ENCODE data around the gene CACNA1F.
A peak's percentile ranks its signal among the peaks of the same experiment; 100 is the strongest.
"Not testable (repeated sequence)": the region's sequence is repeated elsewhere in the genome, so short reads cannot be mapped to it uniquely, and the experiment has no call there.

The CACNA1F gene

GRCh38 chrX:49176421-49177326 is 56.5 kb downstream of the CACNA1F start:
- DNase-seq (ENCODE audit: low spot score): no peak

GRCh38 chrX:49175435-49176274 is 57.5 kb downstream of the CACNA1F start:
- DNase-seq (ENCODE audit: low spot score): no peak

DNA sequence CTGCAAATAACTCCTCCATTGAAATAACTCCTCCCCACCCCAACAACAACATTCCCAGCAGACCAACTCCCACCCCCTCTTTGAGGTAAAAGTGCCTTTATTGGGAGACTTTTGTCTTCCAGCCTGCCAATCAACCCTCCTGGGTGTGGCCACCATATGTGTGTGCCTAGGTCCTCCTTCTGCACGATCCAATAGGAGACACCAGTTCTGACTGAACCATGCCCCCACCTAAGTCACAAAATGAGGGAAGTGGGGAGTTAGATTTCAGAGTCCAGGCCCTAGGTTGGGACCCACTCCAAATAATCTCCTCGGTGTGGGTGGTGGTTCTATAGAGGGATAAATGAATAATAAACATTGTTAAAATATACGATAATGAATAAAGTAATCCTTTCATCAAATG is 58.4 kb downstream of the CACNA1F start:
- no peak for DNase-seq (ENCODE audit: low spot score)

GRCh38 chrX:49173544-49173943 is 59.6 kb downstream of the CACNA1F start:
- not testable (repeated sequence) for DNase-seq (ENCODE audit: low spot score)

DNA sequence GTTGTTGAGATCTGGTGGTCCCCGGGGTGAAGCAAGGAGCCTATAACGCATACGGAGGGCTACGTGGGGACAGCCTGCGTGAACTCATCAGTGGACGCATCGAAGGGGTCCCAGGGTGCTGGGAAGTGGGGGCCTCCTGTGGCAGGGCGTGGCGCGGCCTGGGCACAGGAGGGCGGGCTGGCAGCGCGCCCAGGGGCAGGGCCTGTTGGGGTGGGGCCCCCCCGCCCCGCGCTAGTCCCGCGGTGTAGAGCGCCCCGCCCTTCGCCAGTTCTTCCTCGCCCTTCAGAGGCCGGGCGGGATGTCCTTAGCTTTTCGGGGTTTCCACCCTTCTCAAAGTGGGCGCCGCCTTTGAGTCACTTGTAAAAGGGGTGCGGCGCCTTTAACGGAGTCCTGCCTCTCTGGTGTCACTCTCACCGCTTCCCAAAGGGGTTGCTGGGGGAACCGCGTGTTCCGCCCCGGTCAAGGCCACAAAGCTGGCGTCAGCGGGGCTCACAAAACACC is 60.8 kb downstream of the CACNA1F start:
- DNase-seq (ENCODE audit: low spot score): peak; percentile 79

GRCh38 chrX:49171752-49172279 is 61.3 kb downstream of the CACNA1F start, which contains the start of gene PLP2:
PLP2 (plus strand) TSS chrX:49171898; CDS start chrX:49172001, 103 bp downstream.
- DNase-seq (ENCODE audit: low spot score): peak; percentile 75

DNA sequence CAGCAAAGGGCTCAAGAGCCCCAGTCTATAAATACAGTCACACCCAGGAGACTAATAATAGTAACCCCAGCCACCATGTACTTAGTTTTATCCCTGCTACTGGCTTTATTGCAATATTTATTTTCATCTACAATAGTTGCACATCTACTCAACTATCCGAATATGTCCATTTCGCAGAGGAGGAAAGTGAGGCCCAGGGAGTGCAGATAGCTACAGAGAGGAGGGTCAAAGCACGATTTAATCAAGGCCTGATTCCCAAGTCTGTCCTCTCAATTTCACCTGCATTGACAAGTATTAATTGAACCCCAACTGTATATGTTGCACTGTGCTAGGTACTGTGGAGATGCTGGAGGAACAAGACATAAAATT is 65.4 kb downstream of the CACNA1F start:
- DNase-seq (ENCODE audit: low spot score): no peak

DNA sequence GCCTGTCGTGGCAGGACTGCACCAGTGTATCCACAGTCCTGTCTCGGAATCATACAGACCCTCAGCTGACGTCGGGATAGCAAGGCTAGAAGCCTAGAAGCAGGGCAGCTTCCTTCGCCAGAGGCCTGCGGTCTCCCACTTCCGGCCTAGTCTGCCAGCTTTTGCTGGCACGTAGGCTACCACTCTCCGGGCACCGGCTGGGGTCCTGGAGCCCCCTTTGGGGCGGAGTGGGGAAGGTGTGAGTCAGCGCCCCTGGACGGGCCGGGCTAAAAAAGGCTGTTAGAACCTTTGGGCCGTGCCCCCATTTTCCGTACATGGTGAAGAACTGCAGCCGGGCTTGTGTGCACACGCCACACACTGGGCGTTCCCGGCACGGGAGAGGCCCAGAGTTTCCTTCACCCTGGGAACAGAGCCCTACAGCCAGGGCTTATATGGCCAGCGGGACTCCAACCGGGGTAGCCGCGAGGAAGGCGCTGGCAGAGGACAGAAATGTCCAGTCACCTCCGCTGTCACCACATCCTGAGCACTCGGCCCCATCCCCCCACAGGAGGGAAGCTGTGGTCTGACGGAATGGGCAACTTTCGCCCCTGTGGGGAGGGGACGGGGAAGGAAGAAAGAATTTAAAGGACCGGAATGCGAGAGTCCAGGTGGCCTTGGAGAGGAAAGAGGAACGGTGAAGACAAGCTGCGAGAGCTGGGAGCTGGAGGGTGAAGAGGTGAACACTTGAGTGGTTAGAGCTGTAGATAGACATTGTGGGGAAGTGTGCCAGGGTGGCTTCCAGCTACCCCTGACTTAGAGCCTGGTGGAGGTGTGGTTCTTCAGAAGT is 66.0 kb downstream of the CACNA1F start:
- no peak for DNase-seq (ENCODE audit: low spot score)

DNA sequence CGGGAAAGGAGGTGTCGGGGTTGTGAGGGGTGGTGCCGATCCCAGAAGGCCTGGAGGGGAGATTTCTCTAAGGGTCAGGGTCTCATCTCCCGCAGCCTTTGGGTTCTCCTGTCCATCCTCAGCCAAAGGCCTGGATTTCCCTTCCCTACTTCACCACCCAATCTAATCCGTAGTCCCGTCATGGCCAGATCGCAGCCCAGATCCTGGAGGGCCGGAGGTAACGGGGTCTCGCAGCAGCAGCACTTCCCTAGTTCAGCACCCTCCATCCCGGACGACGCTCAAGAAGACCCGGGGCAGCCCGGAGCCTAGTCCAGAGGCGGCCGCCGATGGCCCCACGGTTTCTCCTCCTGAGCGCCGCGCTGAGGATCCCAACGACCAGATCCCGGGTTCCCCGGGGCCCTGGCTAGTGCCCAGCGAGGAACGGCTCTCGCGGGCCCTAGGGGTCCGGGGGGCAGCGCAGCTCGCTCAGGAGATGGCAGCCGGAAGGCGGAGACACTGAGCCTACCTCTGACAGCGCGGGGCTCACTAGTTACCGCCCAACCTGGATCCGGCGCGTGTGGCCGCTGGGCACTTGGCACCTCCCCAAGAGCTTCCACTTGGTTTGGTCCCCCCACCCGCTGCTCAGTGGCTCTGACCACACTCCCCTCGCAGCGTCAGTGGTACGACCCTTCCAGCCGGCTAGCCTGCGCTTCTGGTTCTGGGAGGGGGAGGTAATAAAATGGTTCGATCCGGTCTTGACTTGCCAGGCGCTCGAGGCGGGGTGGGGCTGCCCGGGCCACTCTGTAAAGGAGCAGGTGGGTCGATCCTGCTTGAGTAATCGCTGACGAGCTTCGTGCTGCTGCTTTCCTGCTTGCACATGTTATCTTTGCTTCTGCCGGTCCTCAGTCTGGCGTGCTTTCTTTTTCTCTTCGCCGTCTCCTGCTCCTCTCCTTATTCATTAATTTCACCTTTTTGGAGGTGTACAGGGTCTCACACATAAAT is 66.9 kb downstream of the CACNA1F start:
- DNase-seq (ENCODE audit: low spot score): no peak

- DNase-seq (ENCODE audit: low spot score): no peak
Observed at GRCh38 chrX:49164589-49165360, 68.4 kb downstream of the CACNA1F start.

GRCh38 chrX:49163555-49164419 is 69.4 kb downstream of the CACNA1F start:
- DNase-seq (ENCODE audit: low spot score): peak; percentile 88

DNA sequence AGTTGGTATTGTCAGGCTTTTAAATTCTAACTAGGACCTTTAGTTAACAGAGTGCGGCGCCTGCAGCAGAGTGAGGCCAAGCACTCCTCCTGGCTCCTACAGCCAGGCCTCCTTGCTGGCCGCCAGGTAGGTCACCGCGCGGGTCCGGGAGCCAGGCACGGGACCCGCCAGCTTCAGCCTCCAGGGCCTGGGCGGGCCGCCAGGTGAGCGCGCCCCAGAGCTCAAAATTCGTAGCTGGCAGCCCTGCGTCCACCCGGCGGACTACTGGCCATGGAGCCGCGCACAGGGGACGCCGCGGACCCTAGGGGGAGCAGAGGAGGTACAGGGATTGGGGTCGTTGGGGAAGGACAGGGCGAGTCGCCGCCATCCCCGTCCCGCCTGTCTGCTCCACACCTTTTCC is 70.5 kb downstream of the CACNA1F start, which contains the start of gene MAGIX:
Gene MAGIX (plus strand): TSS at position 139 of the 400 bp plus-strand sequence. CDS start 132 bp downstream, at position 271.
- no peak for DNase-seq (ENCODE audit: low spot score)

GRCh38 chrX:49161632-49162031 is 71.5 kb downstream of the CACNA1F start:
- DNase-seq (ENCODE audit: low spot score): no peak

GRCh38 chrX:49160908-49161307 is 72.2 kb downstream of the CACNA1F start:
- no peak for DNase-seq (ENCODE audit: low spot score)

DNA sequence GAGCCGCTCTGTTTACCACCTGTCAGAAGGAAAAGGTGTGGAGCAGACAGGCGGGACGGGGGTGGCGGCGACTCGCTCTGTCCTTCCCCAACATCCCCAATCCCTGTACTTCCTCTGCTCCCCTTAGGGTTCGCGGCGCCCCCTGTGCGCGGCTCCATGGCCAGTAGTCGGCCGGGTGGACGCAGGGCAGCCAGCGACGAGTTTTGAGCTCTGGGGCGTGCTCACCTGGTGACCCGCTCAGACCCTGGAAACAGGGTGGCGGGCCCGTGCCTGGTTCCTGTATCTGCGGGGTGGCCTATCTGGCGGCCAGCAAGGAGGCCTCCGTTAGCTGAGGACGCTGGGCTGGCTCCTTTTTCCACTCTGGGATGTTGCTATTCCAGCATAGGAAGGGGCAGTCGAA is 75.9 kb downstream of the CACNA1F start:
- no peak for DNase-seq (ENCODE audit: low spot score)

- peak; percentile 88 for DNase-seq (ENCODE audit: low spot score)
Observed at GRCh38 chrX:49155900-49156837, 77.0 kb downstream of the CACNA1F start.

DNA sequence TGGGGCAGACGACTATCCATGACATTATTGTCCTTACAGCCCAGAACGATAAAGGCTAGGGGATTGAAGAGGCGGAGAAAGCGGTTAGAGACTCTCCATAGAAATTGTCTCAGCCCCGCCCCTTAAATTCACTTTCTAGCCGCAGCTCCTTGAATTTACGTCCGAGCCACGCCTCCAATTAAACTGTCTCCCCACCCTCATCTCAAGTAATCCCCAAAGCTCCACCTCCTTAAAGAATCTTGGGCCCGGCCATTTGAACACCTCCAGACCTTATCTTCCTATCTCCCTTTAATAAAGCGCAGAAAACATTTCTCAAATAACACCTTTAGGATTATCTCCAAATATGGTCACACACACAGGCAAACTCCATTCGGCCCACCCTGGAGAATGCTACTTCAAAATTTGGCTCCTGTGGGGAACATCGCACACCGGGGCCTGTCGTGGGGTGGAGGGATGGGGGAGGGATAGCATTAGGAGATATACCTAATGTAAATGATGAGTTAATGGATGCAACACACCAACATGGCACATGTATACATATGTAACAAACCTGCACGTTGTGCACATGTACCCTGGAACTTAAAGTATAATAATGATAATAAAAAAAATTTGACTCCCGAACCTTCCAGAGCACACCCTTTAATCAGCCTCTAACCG is 77.8 kb downstream of the CACNA1F start:
- peak; percentile 39 for DNase-seq (ENCODE audit: low spot score)
